OCI-LY1 (cell line): Measurements from ENCODE around the gene TTC23.

Source experiments
- CTCF ChIP-seq: fragments of 200-600 bp; sonication (generic), shearing (Covaris generic); IDR thresholded peaks from 2 replicates; pipeline ENCODE4 v1.5.1; 2017; ENCODE audit warnings: mild to moderate bottlenecking, antibody characterized with exemption, low read length, moderate library complexity, mixed read lengths
- EZH2 ChIP-seq: fragments of 200-600 bp; sonication (generic), shearing (Covaris generic); IDR thresholded peaks from 2 replicates; pipeline ENCODE4 v1.8.0; 2017; ENCODE audit warnings: borderline replicate concordance, mixed run types, mild to moderate bottlenecking, antibody characterized with exemption, low read length, moderate library complexity, mixed read lengths

- TF ChIP-seq CTCF (no peak), EZH2 (no peak)
Measured at GRCh38 chr15:99104788-99105513, 144.4 kb downstream of the TTC23 start, which contains the start of gene SYNM.
